NT2/D1 (cell line): ENCODE measurements around the gene FAF2.

ENCODE experiments used
- SUZ12 ChIP-seq: IDR thresholded peaks from 2 replicates; pipeline ENCODE4 v1.6.1; 2011; ENCODE audit not compliant: insufficient read length, insufficient read depth; ENCODE audit errors: extremely low read depth
- YY1 ChIP-seq: IDR thresholded peaks from 2 replicates; pipeline ENCODE4 v1.6.1; 2011; ENCODE audit not compliant: insufficient read length, insufficient read depth
- ZNF274 ChIP-seq: IDR thresholded peaks from 2 replicates; pipeline ENCODE4 v1.6.1; 2011; ENCODE audit warnings: mild to moderate bottlenecking, low read depth, low read length

DNA sequence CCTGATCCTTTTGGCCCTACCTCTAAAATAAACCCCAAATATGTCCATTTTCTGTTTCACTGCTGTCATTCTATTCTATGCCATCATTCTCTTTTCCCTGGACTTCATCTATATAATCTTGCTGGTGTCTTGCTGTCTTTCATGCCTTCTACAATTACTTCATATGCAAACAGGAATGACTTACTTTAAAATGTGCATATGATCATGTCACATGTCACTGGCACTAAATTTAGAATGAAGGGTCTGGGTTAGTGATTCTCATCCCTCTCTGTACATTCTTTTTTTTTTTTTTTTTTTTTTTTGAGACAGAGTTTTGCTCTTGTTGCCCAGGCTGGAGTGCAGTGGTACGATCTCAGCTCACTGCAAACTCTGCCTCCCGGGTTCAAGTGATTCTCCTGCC, 22.9 kb downstream of the FAF2 start:
- TF ChIP-seq ZNF274 (no peak), SUZ12 (no peak), YY1 (no peak)
